ENCODE data around the gene PCDHB2. TPM values are rescaled to one million over a fixed set of nuclear protein-coding genes. Genes with fewer than 3 reads are reported as not detected.
"Not testable (repeated sequence)": the region's sequence is repeated elsewhere in the genome, so short reads cannot be mapped to it uniquely, and the experiment has no call there.

Gene PCDHB2
- total RNA-seq, 1 experiment from 2014 or later = 2.4 TPM

DNA sequence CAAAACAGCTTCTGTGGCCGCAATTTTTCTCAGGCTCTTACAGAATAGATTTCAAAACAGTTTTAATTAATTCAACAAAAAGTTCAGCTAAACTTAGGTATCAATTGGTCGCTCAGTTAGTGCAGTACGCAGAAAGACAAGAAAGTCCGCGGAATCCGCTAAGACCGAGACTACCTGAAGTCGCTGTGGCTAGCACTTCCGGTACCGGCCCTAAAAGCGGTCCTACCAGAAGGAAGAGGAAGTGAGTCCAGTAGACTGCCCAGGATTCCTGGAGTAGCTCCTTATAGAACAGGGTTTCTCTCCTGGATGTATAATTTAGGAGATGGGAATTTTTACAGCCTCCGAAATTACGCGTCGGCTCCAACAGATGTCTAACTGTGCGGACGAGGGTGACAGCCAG, 16.6 kb upstream of the PCDHB2 start:
- no peak overlapping the region for H3K4me3 Mint-ChIP-seq (ENCODE audit: unreplicated experiment)
- CTCF ChIA-PET = interaction anchor here (0.7 kb wide), 1 partner anchor 135 kb away, joined by 4 read pairs; no protein-coding TSS in a partner anchor
- H3K9me3 Mint-ChIP-seq (ENCODE audit: unreplicated experiment) = no peaks in the 10 kb centered on the region

DNA sequence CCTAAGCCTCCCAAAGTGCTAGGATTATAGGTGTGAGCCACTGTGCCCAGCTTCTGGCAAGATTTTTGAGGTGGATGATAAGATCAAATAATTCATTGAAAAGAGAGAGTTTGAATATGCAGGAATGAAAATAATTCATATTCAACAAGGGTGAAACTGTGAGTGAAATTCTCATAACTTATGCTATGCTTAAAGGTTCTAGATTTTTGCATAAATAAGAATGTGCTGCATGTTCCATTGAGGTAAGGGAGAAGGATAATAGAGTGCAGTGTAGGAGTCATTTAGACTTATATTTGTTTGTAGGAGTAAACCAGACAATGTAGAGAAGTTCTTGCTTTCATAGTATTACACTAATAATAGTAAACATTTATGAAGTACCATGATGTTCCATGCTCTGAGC, 12.2 kb upstream of the PCDHB2 start:
- POLR2A ChIA-PET = no interaction called here

More for the DNA sequence above, 16.6 kb upstream of the PCDHB2 start:
- no TSS peak for BruUV-seq (replicated peaks)
- Mint-ChIP-seq H3K36me3 (ENCODE audit: insufficient read depth, unreplicated experiment) (no peaks in the 10 kb centered on the region), H3K4me1 (ENCODE audit: insufficient read depth, unreplicated experiment) (peaks cover 7% of the 10 kb centered on the region), H3K27me3 (ENCODE audit: insufficient read depth, unreplicated experiment) (no peaks in the 10 kb centered on the region), H3K27ac (ENCODE audit: low read depth, unreplicated experiment) (no peak overlapping the region)
- no peak for DNase-seq (ENCODE audit: unreplicated experiment)
- POLR2A ChIA-PET = no interaction called here
- intact Hi-C loops (cut with micrococcal nuclease) = no loop called here
- TF ChIP-seq, protein P1, sequence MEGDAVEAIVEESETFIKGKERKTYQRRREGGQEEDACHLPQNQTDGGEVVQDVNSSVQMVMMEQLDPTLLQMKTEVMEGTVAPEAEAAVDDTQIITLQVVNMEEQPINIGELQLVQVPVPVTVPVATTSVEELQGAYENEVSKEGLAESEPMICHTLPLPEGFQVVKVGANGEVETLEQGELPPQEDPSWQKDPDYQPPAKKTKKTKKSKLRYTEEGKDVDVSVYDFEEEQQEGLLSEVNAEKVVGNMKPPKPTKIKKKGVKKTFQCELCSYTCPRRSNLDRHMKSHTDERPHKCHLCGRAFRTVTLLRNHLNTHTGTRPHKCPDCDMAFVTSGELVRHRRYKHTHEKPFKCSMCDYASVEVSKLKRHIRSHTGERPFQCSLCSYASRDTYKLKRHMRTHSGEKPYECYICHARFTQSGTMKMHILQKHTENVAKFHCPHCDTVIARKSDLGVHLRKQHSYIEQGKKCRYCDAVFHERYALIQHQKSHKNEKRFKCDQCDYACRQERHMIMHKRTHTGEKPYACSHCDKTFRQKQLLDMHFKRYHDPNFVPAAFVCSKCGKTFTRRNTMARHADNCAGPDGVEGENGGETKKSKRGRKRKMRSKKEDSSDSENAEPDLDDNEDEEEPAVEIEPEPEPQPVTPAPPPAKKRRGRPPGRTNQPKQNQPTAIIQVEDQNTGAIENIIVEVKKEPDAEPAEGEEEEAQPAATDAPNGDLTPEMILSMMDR (IDR thresholded peaks at IDR 0.05; ENCODE audit: unreplicated experiment) = no peak

DNA sequence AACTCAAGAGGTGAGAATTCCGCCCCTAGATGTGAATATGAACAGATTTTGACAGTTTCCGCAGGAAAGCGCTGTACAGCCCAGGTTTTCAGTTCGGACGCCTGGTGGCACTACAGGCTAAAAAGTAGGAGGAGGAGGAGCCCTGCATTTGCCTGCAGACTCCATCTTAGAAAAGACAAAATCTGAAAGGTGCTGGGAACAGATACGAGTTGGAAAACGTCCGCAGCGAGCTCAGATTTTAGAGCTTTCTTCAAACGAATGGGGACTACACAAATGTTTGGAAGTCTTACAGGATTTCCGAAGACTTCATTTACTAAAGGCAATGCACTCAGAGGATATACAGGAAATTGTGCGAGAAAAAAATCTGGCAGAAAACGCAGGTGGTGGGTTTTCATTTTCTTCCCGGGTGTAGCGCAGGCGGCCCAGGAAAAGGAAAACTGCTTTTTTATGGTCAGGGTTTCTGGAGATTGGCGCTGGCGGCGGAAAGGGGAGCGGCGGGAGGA, 9.9 kb upstream of the PCDHB2 start:
- Mint-ChIP-seq H3K4me3 (ENCODE audit: unreplicated experiment) (peak overlapping the region; percentile 87), H3K27ac (ENCODE audit: low read depth, unreplicated experiment) (peak overlapping the region; percentile 84), H3K4me1 (ENCODE audit: insufficient read depth, unreplicated experiment) (peaks cover 7% of the 10 kb centered on the region), H3K36me3 (ENCODE audit: insufficient read depth, unreplicated experiment) (no peaks in the 10 kb centered on the region), H3K9me3 (ENCODE audit: unreplicated experiment) (no peaks in the 10 kb centered on the region), H3K27me3 (ENCODE audit: insufficient read depth, unreplicated experiment) (no peaks in the 10 kb centered on the region)
- CTCF ChIA-PET = interaction anchor here (0.7 to 2.4 kb wide), 13 partner anchors 10 to 479 kb away, joined by 3 to 10 read pairs (median 3); partner anchors contain the start of genes PCDHB2 and PCDHB9
- intact Hi-C loops (cut with micrococcal nuclease) = loop anchor here (1.0 to 10.0 kb wide), 3 partner anchors 139 to 476 kb away; partner anchors contain the start of genes PCDHB14, PCDHGA10 and PCDHGB7
- TF ChIP-seq, protein P1 (IDR thresholded peaks at IDR 0.05; ENCODE audit: unreplicated experiment) = peak; percentile 59
- no TSS peak for BruUV-seq (replicated peaks)
- POLR2A ChIA-PET = interaction anchor here (0.6 to 1.0 kb wide), 3 partner anchors 195 to 1284 kb away, joined by 3 to 4 read pairs (median 3); no protein-coding TSS in a partner anchor
- peak; percentile 49 for DNase-seq (ENCODE audit: unreplicated experiment)

More for the DNA sequence above, 12.2 kb upstream of the PCDHB2 start:
- Mint-ChIP-seq H3K27me3 (ENCODE audit: insufficient read depth, unreplicated experiment) (no peaks in the 10 kb centered on the region), H3K4me3 (ENCODE audit: unreplicated experiment) (no peak overlapping the region), H3K27ac (ENCODE audit: low read depth, unreplicated experiment) (no peak overlapping the region), H3K9me3 (ENCODE audit: unreplicated experiment) (no peaks in the 10 kb centered on the region), H3K36me3 (ENCODE audit: insufficient read depth, unreplicated experiment) (no peaks in the 10 kb centered on the region), H3K4me1 (ENCODE audit: insufficient read depth, unreplicated experiment) (peaks cover 7% of the 10 kb centered on the region)
- no peak for DNase-seq (ENCODE audit: unreplicated experiment)
- BruUV-seq (replicated peaks) = no TSS peak
- intact Hi-C loops (cut with micrococcal nuclease) = loop anchor here (10.0 kb wide), 1 partner anchor 333 kb away; the partner anchor contains the start of genes PCDHGA10 and PCDHGB7
- CTCF ChIA-PET = interaction anchor here (0.7 to 1.0 kb wide), 3 partner anchors 33 to 140 kb away, joined by 3 to 4 read pairs (median 3); partner anchors contain the start of gene PCDHB14
- TF ChIP-seq, protein P1 (IDR thresholded peaks at IDR 0.05; ENCODE audit: unreplicated experiment) = no peak

DNA sequence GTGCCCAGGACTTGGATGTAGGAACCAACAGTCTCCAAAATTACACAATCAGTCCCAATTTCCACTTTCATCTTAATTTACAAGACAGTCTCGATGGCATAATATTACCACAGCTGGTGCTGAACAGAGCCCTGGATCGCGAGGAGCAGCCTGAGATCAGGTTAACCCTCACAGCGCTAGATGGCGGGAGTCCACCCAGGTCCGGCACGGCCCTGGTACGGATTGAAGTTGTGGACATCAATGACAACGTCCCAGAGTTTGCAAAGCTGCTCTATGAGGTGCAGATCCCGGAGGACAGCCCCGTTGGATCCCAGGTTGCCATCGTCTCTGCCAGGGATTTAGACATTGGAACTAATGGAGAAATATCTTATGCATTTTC, 837 bp downstream of the PCDHB2 start:
- no peak for DNase-seq (ENCODE audit: unreplicated experiment)
- TF ChIP-seq, protein P1 (IDR thresholded peaks at IDR 0.05; ENCODE audit: unreplicated experiment) = no peak
- peak overlapping the region; percentile 74 for H3K4me3 Mint-ChIP-seq (ENCODE audit: unreplicated experiment)
- no peaks in the 10 kb centered on the region for H3K27me3 Mint-ChIP-seq (ENCODE audit: insufficient read depth, unreplicated experiment)
- H3K27ac Mint-ChIP-seq (ENCODE audit: low read depth, unreplicated experiment) = peak overlapping the region; percentile 89
- CTCF ChIA-PET = interaction anchor here (0.7 to 1.9 kb wide), 3 partner anchors 11 to 468 kb away, joined by 4 to 10 read pairs (median 6); partner anchors contain the start of gene PCDHA11
- BruUV-seq (replicated peaks) = no TSS peak
- peaks cover 26% of the 10 kb centered on the region for H3K9me3 Mint-ChIP-seq (ENCODE audit: unreplicated experiment)
- H3K36me3 Mint-ChIP-seq (ENCODE audit: insufficient read depth, unreplicated experiment) = no peaks in the 10 kb centered on the region
- POLR2A ChIA-PET = no interaction called here
- no peaks in the 10 kb centered on the region for H3K4me1 Mint-ChIP-seq (ENCODE audit: insufficient read depth, unreplicated experiment)
- intact Hi-C loops (cut with micrococcal nuclease) = loop anchor here (2.0 kb wide), 1 partner anchor 466 kb away; no protein-coding TSS in a partner anchor

DNA sequence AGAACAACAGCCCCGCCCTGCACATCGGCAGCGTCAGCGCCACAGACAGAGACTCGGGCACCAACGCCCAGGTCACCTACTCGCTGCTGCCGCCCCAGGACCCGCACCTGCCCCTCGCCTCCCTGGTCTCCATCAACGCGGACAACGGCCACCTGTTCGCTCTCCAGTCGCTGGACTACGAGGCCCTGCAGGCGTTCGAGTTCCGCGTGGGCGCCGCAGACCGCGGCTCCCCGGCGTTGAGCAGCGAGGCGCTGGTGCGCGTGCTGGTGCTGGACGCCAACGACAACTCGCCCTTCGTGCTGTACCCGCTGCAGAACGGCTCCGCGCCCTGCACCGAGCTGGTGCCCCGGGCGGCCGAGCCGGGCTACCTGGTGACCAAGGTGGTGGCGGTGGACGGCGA, 1.8 kb downstream of the PCDHB2 start:
- BruUV-seq (replicated peaks); H3K27me3 Mint-ChIP-seq (ENCODE audit: insufficient read depth, unreplicated experiment); POLR2A ChIA-PET; H3K27ac Mint-ChIP-seq (ENCODE audit: low read depth, unreplicated experiment); H3K4me1 Mint-ChIP-seq (ENCODE audit: insufficient read depth, unreplicated experiment); intact Hi-C loops (cut with micrococcal nuclease); H3K36me3 Mint-ChIP-seq (ENCODE audit: insufficient read depth, unreplicated experiment); DNase-seq (ENCODE audit: unreplicated experiment); H3K4me3 Mint-ChIP-seq (ENCODE audit: unreplicated experiment); CTCF ChIA-PET: not testable (repeated sequence)
- H3K9me3 Mint-ChIP-seq (ENCODE audit: unreplicated experiment) = peaks cover 30% of the 10 kb centered on the region

DNA sequence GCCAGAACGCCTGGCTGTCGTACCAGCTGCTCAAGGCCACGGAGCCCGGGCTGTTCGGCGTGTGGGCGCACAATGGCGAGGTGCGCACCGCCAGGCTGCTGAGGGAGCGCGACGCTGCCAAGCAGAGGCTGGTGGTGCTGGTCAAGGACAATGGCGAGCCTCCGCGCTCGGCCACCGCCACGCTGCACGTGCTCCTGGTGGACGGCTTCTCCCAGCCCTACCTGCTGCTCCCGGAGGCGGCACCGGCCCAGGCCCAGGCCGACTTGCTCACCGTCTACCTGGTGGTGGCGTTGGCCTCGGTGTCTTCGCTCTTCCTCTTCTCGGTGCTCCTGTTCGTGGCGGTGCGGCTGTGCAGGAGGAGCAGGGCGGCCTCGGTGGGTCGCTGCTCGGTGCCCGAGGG, 2.2 kb downstream of the PCDHB2 start:
- DNase-seq (ENCODE audit: unreplicated experiment); POLR2A ChIA-PET; H3K4me3 Mint-ChIP-seq (ENCODE audit: unreplicated experiment); H3K27me3 Mint-ChIP-seq (ENCODE audit: insufficient read depth, unreplicated experiment); intact Hi-C loops (cut with micrococcal nuclease); H3K4me1 Mint-ChIP-seq (ENCODE audit: insufficient read depth, unreplicated experiment); H3K36me3 Mint-ChIP-seq (ENCODE audit: insufficient read depth, unreplicated experiment); CTCF ChIA-PET; H3K27ac Mint-ChIP-seq (ENCODE audit: low read depth, unreplicated experiment); BruUV-seq (replicated peaks): not testable (repeated sequence)
- H3K9me3 Mint-ChIP-seq (ENCODE audit: unreplicated experiment) = peaks cover 30% of the 10 kb centered on the region

Data from MCF 10A (cell line).